Measurements from ENCODE around the gene ZFYVE26.

ZFYVE26 gene

GRCh38 chr14:67765192-67765834 lies 51.1 kb downstream of the ZFYVE26 start:
- TF ChIP-seq REST (IDR thresholded peaks at IDR 0.05; ENCODE audit: low read depth) (no peak), CEBPB (IDR thresholded peaks at IDR 0.05) (no peak), TAF1 (IDR thresholded peaks at IDR 0.05; ENCODE audit: low read depth) (no peak), CREB1 (IDR thresholded peaks at IDR 0.05; ENCODE audit: low read depth) (no peak), RAD21 (IDR thresholded peaks at IDR 0.05; ENCODE audit: low read depth) (no peak), NFIC (IDR thresholded peaks at IDR 0.05) (no peak), TEAD4 (IDR thresholded peaks at IDR 0.05) (no peak), FOXM1 (IDR thresholded peaks at IDR 0.05; ENCODE audit: borderline replicate concordance, low read depth) (no peak), EP300 (IDR thresholded peaks at IDR 0.05; ENCODE audit: borderline replicate concordance) (no peak), ZBTB7A (IDR thresholded peaks at IDR 0.05; ENCODE audit: low read depth) (no peak), YY1 (IDR thresholded peaks at IDR 0.05; ENCODE audit: low read depth) (no peak), USF1 (IDR thresholded peaks at IDR 0.05) (no peak), TCF12 (IDR thresholded peaks at IDR 0.05; ENCODE audit: low read depth) (no peak), EGR1 (IDR thresholded peaks at IDR 0.05) (no peak), MAX (IDR thresholded peaks at IDR 0.05) (no peak)

GRCh38 chr14:67764496-67764895 lies 51.9 kb downstream of the ZFYVE26 start:
- TF ChIP-seq EGR1 (IDR thresholded peaks at IDR 0.05) (no peak), FOXM1 (IDR thresholded peaks at IDR 0.05; ENCODE audit: borderline replicate concordance, low read depth) (no peak), YY1 (IDR thresholded peaks at IDR 0.05; ENCODE audit: low read depth) (no peak), USF1 (IDR thresholded peaks at IDR 0.05) (no peak), NFIC (IDR thresholded peaks at IDR 0.05) (no peak), CREB1 (IDR thresholded peaks at IDR 0.05; ENCODE audit: low read depth) (no peak), REST (IDR thresholded peaks at IDR 0.05; ENCODE audit: low read depth) (no peak), EP300 (IDR thresholded peaks at IDR 0.05; ENCODE audit: borderline replicate concordance) (no peak), TCF12 (IDR thresholded peaks at IDR 0.05; ENCODE audit: low read depth) (no peak)

- TF ChIP-seq TEAD4 (IDR thresholded peaks at IDR 0.05), result no peak
- no peak for TF ChIP-seq CEBPB (IDR thresholded peaks at IDR 0.05)
- TF ChIP-seq RAD21 (IDR thresholded peaks at IDR 0.05; ENCODE audit: low read depth), result no peak
- TF ChIP-seq YY1 (IDR thresholded peaks at IDR 0.05; ENCODE audit: low read depth), result no peak
- no peak for TF ChIP-seq FOXM1 (IDR thresholded peaks at IDR 0.05; ENCODE audit: borderline replicate concordance, low read depth)
- no peak for TF ChIP-seq EP300 (IDR thresholded peaks at IDR 0.05; ENCODE audit: borderline replicate concordance)
- no peak for TF ChIP-seq MAX (IDR thresholded peaks at IDR 0.05)
- TF ChIP-seq USF1 (IDR thresholded peaks at IDR 0.05), result no peak
- no peak for TF ChIP-seq EGR1 (IDR thresholded peaks at IDR 0.05)
- TF ChIP-seq TAF1 (IDR thresholded peaks at IDR 0.05; ENCODE audit: low read depth), result no peak
- TF ChIP-seq REST (IDR thresholded peaks at IDR 0.05; ENCODE audit: low read depth), result no peak
- TF ChIP-seq ZBTB7A (IDR thresholded peaks at IDR 0.05; ENCODE audit: low read depth), result no peak
- no peak for TF ChIP-seq TCF12 (IDR thresholded peaks at IDR 0.05; ENCODE audit: low read depth)
- no peak for TF ChIP-seq CREB1 (IDR thresholded peaks at IDR 0.05; ENCODE audit: low read depth)
- no peak for TF ChIP-seq NFIC (IDR thresholded peaks at IDR 0.05)
Measured at GRCh38 chr14:67763158-67763822, 53.1 kb downstream of the ZFYVE26 start.

Measured in Ishikawa (cell line).